Testis (tissue), 3 donors: ENCODE results near the gene KIAA1755. TPM values are rescaled to one million over a fixed set of nuclear protein-coding genes. Genes with fewer than 3 reads are reported as not detected.

Experiments
- DNase-seq: peaks from one replicate; pipeline ENCODE4 v3.0.0-alpha.2; 2019
- H3K27ac ChIP-seq, 2 donors: fragments of 200-600 bp; sonication (generic); one replicate each; pipeline ENCODE4 v1.5.1; 2019
- H3K27me3 ChIP-seq: fragments of 200-600 bp; sonication (generic); one replicate; pipeline ENCODE4 v1.5.1; 2019
- H3K36me3 ChIP-seq: fragments of 200-600 bp; sonication (generic); one replicate; pipeline ENCODE4 v1.5.1; 2017; ENCODE audit warnings: low read depth; ENCODE audit errors: missing control alignments
- H3K4me1 ChIP-seq: fragments of 200-600 bp; sonication (generic); one replicate; pipeline ENCODE4 v1.5.1; 2019
- H3K4me3 ChIP-seq, 2 donors: fragments of 200-600 bp; sonication (generic); one replicate each; pipeline ENCODE4 v1.5.1; 2017 to 2019
- H3K9me3 ChIP-seq: fragments of 200-600 bp; sonication (generic); one replicate; pipeline ENCODE4 v1.5.1; 2017
- POLR2A ChIP-seq: fragments of 450-650 bp; IDR thresholded peaks from one replicate; pipeline ENCODE4 v1.6.1; 2017; ENCODE audit warnings: antibody characterized with exemption, mild to moderate bottlenecking, moderate library complexity
- WGBS, 2 donors: methylation state at CpG; one replicate each; pipeline ENCODE4 v1.1.5; 2018; 5-methylcytosine and 5-hydroxymethylcytosine counted together
- intact Hi-C: fragments of 100-400 bp; cut with DNase I; formaldehyde crosslinking; loops from one replicate; pipeline ENCODE4 v1.15.1; 2023; ENCODE audit warnings: low total_unique reads
- polyA plus RNA-seq: library from polyadenylated mRNA; stranded (reverse); fragments of 350-450 nt; fragmentation: Illumina TruSeq; extraction: RNeasy Lipid Tissue Mini Kit (QIAGEN cat#74804); gene quantifications from one replicate; pipeline ENCODE4 v1.2.3, GENCODE V29; 2014; ENCODE audit warnings: low read depth, low replicate concordance; ENCODE audit not compliant: insufficient read depth
- total RNA-seq, 2 donors: library from RNA; depleted of rRNA; stranded (reverse); fragments of >200 nt; gene quantifications; one replicate each; pipeline ENCODE4 v1.2.3, GENCODE V29; 2016
- TF ChIP-seq, protein P1 (sequence below), 3 experiments: fragments of 450-650 bp in 2 of 3; fragments of 200-600 bp in 1 of 3; sonication (generic) in 1 of 3; IDR thresholded peaks; one replicate each; pipeline ENCODE4 v1.5.1; 2016 to 2019; ENCODE audit warnings: antibody characterized with exemption in 3 of 3, mild to moderate bottlenecking in 2 of 3, moderate library complexity in 1 of 3

The KIAA1755 gene
- total and polyA plus RNA-seq, 3 donors from 2014 or later, result 5.2 to 9.6 (median 7.6) TPM

DNA sequence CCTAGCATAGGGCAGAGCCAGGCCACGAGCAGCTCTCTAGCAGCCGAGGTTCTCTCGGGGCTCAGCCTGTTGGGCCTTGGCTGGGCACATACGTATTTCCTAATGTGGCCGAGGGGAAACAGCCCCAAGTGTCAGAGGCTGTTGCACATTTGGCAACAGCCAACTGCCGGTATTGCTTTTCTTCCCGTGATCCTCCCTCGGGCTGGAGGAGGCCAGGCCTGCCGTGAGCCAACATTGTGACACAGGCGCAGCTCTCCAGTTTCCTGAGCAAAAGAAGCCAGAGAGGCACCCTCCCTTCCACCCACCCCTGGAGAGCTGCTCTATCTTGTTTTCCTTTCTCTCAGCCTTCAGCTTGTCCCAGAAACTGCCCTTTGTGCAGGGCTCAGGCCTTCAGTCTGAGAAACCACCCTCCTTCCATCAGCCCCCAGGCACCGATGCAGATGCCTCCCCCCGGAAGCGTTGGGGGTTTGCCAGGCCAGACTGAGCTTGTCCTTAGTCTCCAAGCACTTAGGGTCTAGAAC is 38.3 kb upstream of the KIAA1755 start:
- peak; percentile 82 for DNase-seq
- Histone ChIP-seq H3K4me3 (no peak overlapping the region), H3K27me3 (no peaks in the 10 kb centered on the region), H3K4me1 (peaks cover 8% of the 10 kb centered on the region), H3K36me3 (no peaks in the 10 kb centered on the region), H3K27ac (peak overlapping the region; percentile 75 to 76), H3K9me3 (no peaks in the 10 kb centered on the region)
- intact Hi-C loops, result no loop called here
- WGBS, 2 donors, result 17 to 29% methylated on average over 13 of the region's 13 CpGs
- TF ChIP-seq, protein P1, sequence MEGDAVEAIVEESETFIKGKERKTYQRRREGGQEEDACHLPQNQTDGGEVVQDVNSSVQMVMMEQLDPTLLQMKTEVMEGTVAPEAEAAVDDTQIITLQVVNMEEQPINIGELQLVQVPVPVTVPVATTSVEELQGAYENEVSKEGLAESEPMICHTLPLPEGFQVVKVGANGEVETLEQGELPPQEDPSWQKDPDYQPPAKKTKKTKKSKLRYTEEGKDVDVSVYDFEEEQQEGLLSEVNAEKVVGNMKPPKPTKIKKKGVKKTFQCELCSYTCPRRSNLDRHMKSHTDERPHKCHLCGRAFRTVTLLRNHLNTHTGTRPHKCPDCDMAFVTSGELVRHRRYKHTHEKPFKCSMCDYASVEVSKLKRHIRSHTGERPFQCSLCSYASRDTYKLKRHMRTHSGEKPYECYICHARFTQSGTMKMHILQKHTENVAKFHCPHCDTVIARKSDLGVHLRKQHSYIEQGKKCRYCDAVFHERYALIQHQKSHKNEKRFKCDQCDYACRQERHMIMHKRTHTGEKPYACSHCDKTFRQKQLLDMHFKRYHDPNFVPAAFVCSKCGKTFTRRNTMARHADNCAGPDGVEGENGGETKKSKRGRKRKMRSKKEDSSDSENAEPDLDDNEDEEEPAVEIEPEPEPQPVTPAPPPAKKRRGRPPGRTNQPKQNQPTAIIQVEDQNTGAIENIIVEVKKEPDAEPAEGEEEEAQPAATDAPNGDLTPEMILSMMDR (IDR thresholded peaks at IDR 0.05), result no peak
- TF ChIP-seq POLR2A, result no peak

DNA sequence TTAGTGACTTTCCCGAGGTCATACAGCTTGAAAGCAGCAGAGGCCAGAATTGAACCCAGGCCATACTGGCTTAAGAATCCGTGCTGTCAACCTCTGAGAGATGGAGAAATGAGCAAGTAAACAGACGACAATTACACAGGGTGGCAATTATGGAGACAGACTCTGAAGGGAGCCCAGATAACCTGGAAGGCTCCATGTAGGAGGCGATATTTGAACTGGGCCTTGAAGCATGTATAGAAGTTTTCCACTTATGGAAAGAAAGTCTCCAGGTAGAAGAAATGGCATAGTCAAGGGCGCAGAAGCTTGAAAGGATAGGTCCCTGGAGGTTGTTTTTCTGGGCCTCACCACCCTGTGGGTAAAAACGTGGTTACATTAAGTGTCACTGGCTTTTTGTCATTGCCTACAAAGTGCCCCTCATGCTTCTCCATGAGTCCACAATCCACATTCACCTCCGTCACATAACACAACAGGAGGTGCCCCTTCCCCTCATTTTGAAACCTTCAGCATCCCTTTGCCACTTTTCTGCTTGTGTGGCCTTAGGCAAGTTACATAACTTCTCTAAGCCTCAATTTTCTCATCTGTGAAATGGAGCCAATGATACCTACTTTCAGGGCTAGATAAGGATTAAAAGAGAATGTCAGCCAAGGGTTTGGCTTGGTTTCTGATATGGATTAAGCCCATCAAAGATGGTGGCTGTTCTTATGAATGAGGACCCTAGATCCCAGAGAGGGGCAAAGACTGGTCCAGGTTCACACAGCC is 37.6 kb upstream of the KIAA1755 start:
- no peaks in the 10 kb centered on the region for H3K9me3 ChIP-seq
- peak overlapping the region; percentile 67 to 75 for H3K27ac ChIP-seq
- 96 to 98% methylated on average over 7 of the region's 7 CpGs for WGBS, 2 donors
- H3K4me3 ChIP-seq, result no peak overlapping the region
- H3K4me1 ChIP-seq, result peaks cover 7% of the 10 kb centered on the region
- H3K27me3 ChIP-seq, result no peaks in the 10 kb centered on the region
- H3K36me3 ChIP-seq, result no peaks in the 10 kb centered on the region
- intact Hi-C loops, result no loop called here
- TF ChIP-seq, protein P1 (IDR thresholded peaks at IDR 0.05), result no peak
- no peak for TF ChIP-seq POLR2A
- no peak for DNase-seq

DNA sequence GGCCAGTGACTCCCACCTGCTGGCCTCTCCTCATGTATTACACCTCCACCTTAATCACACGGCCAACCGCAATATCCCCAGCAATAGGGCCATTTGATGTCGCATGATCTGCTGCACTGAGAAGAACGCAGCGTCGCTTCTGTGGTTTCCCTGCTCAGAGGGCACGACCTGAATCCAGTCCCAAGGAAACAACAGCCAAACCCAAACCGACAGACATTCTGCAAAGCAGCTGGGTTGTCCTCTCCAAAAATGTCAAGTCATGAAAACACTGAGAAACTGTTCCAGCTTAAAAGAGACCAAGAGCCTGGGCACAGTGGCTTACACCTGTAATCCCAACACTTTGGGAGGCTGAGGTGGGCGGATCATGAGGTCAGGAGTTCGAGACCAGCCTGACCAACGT is 35.9 kb upstream of the KIAA1755 start:
- TF ChIP-seq POLR2A, result no peak
- TF ChIP-seq, protein P1 (IDR thresholded peaks at IDR 0.05), result no peak
- Histone ChIP-seq H3K27ac (no peak overlapping the region), H3K4me1 (peaks cover 7% of the 10 kb centered on the region), H3K36me3 (no peaks in the 10 kb centered on the region), H3K9me3 (no peaks in the 10 kb centered on the region), H3K27me3 (no peaks in the 10 kb centered on the region), H3K4me3 (no peak overlapping the region)
- intact Hi-C loops, result no loop called here
- 71 to 75% methylated on average over 10 to 11 of the region's 11 CpGs for WGBS, 2 donors
- no peak for DNase-seq

DNA sequence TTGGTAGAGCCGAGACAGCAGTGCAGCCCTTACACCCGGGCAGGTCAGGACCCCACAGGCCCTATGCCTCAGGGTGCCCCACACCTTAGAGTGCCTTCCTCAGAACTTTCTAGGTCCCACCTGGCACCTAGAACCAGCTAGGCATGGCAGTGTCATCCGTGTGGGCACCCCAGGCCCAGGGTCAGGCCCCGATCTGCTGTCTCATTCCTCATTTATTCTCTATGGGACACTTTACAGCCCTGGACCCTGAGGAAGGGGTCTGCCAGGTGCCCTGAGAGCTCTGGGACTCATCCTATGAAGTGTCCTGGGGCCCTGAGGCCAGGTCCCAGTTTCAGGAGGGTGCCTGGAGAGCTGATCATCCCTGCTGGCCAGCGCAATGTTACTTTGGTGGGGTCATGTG is 35.3 kb upstream of the KIAA1755 start:
- H3K9me3 ChIP-seq, result no peaks in the 10 kb centered on the region
- no peaks in the 10 kb centered on the region for H3K27me3 ChIP-seq
- peaks cover 7% of the 10 kb centered on the region for H3K4me1 ChIP-seq
- TF ChIP-seq, protein P1 (IDR thresholded peaks at IDR 0.05), result no peak
- TF ChIP-seq POLR2A, result no peak
- 92 to 97% methylated on average over 4 to 5 of the region's 5 CpGs for WGBS, 2 donors
- H3K36me3 ChIP-seq, result no peaks in the 10 kb centered on the region
- intact Hi-C loops, result no loop called here
- DNase-seq, result no peak
- no peak overlapping the region for H3K27ac ChIP-seq
- H3K4me3 ChIP-seq, result no peak overlapping the region
